Nephron progenitor cell (in vitro differentiated cells): ENCODE data around the gene CCDC92.
"Not testable (repeated sequence)": the region's sequence is repeated elsewhere in the genome, so short reads cannot be mapped to it uniquely, and the experiment has no call there.

ENCODE experiments used
- DNase-seq: peaks from one replicate; pipeline ENCODE4 v3.0.0; 2021
- H3K27ac Mint-ChIP-seq: 2 replicates; pipeline ENCODE4 v1.8.0; 2021; ENCODE audit warnings: mild to moderate bottlenecking, moderate library complexity, mixed read lengths
- H3K27me3 Mint-ChIP-seq: 2 replicates; pipeline ENCODE4 v1.8.0; 2021; ENCODE audit warnings: mild to moderate bottlenecking, low read depth, mixed read lengths; ENCODE audit not compliant: poor library complexity
- H3K36me3 Mint-ChIP-seq: 2 replicates; pipeline ENCODE4 v1.8.0; 2021; ENCODE audit warnings: low read depth, mixed read lengths
- H3K4me1 Mint-ChIP-seq: 2 replicates; pipeline ENCODE4 v1.8.0; 2021; ENCODE audit warnings: mixed read lengths
- H3K4me3 Mint-ChIP-seq: 2 replicates; pipeline ENCODE4 v1.8.0; 2021; ENCODE audit warnings: mild to moderate bottlenecking, moderate library complexity, mixed read lengths
- H3K9me3 Mint-ChIP-seq: 2 replicates; pipeline ENCODE4 v1.8.0; 2021; ENCODE audit warnings: mild to moderate bottlenecking, moderate library complexity, mixed read lengths
- CTCF ChIP-seq: fragments of 200-600 bp; sonication (generic); IDR thresholded peaks from 2 replicates; pipeline ENCODE4 v1.5.0; 2021; ENCODE audit warnings: antibody characterized with exemption

The CCDC92 gene

DNA sequence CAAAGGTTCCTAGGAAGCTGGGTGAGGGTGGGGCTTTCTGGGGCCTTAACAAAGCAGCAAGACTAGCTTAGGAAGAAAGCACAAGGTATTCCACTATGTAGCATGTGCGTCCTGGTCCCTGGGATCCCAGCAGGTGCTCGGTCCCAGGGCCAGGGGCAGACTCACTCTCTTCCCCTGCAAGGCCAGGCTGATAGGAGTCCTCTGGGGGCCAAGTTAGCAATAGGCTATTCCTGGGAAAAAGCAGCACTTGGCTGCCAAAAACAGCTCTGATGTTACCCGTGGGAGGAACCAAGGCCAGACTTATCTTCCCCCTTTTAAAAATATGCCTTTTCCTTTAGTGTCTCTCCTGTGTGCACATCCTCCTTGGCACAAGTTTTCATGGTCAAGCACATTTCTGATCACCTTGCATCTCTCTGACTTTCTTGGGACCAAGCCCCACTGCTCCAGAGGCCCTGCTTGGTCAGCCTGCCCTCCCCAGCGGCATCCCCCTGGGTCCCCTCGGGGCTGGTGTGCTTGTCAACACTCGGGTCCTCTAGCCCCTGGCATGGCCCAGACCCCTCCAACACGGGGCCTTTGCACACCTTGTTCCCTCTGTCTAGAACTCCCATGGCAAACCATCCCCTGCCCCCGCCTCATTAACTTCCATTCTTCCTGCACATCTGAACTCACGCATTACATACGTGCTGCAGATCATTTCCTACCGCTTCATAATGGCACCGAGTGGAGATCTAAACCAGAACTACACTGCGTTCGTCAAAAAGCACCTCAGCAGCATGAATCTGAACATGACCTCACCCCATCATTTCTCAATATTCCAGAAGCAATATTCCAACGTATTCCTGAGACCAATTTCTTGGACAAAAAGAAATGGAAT, 21.9 kb downstream of the CCDC92 start:
- peak overlapping the region; percentile 9 for H3K27ac Mint-ChIP-seq
- TF ChIP-seq CTCF: no peak
- no peak overlapping the region for H3K4me3 Mint-ChIP-seq
- peaks cover 46% of the 10 kb centered on the region for H3K4me1 Mint-ChIP-seq
- peaks cover 8% of the 10 kb centered on the region for H3K27me3 Mint-ChIP-seq
- DNase-seq: no peak
- peaks cover 34% of the 10 kb centered on the region for H3K36me3 Mint-ChIP-seq
- peaks cover 12% of the 10 kb centered on the region for H3K9me3 Mint-ChIP-seq

- Mint-ChIP-seq H3K27me3 (peaks cover 8% of the 10 kb centered on the region), H3K36me3 (peaks cover 39% of the 10 kb centered on the region), H3K9me3 (peaks cover 12% of the 10 kb centered on the region), H3K27ac (no peak overlapping the region), H3K4me3 (no peak overlapping the region), H3K4me1 (peaks cover 52% of the 10 kb centered on the region)
- DNase-seq: no peak
- TF ChIP-seq CTCF: no peak
Measured at GRCh38 chr12:123949770-123950165, 22.9 kb downstream of the CCDC92 start.

DNA sequence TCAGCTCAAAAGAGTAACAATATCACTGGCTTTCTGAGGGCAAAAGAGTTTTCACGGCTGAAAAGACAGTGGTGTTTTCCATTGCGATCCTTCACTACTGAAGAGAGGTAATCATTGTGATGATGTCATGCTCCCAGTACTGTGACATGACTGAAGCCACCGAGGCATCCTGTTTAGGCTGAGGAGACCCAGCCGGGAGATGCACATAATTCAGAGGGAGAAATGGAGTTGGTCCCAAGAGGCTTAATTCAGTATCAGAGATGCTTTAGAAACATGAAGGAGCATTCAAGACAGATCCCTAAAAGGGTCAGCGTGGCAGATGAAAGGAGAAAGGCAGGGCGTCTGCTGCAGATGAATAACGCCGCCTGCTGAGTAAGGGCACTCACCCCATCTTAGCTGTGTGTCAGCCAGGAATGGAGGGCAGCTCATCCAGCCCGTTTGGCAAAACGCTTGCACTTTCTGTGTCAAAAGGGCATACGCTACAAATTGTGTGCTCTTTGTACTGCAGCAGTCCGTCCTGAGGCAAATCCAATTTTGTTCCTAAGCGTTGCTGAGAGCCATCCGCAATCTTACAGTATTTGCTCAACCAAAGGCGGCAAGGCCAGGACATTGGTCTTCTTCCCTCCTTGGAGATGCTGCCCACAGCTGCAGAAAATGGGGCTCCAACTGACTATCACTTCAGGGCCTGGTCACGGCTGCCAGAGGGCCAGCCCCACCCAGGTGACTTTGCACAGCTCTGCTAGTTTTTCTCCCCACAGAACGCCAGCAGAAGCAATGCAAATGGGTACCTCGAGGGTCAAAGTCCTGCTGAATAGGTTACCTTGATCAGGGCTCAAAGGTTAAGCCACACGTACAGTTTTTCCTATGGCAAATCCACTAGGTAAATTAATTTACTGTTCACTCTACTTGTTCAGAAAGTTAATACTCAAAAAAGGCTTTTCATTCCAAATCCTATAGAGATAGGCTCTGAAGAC, 23.5 kb downstream of the CCDC92 start:
- no peak for TF ChIP-seq CTCF
- no peak for DNase-seq
- H3K4me1 Mint-ChIP-seq: peaks cover 59% of the 10 kb centered on the region
- H3K27ac Mint-ChIP-seq: peak overlapping the region; percentile 92
- peaks cover 12% of the 10 kb centered on the region for H3K9me3 Mint-ChIP-seq
- peaks cover 5% of the 10 kb centered on the region for H3K27me3 Mint-ChIP-seq
- no peak overlapping the region for H3K4me3 Mint-ChIP-seq
- H3K36me3 Mint-ChIP-seq: peaks cover 44% of the 10 kb centered on the region

DNA sequence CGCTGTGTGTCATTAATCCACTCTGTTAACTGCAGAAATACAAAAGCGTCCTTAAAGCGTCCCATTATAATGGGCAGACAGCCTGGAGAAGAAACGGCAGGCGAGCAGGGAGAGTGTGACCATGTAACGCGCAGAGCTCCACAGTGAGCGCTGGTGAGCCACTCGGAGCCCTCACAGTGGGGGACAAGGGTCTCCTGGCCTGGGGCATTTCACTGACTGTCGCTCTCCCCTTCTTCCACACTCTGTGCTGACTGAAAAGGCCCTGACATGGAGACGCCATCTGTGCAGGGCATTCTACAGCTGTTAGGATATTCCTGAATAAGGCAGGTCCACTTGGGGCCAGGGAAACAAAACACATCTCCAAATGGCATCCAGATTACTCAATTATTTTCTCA, 24.2 kb downstream of the CCDC92 start:
- H3K9me3 Mint-ChIP-seq: peaks cover 12% of the 10 kb centered on the region
- TF ChIP-seq CTCF: no peak
- peaks cover 59% of the 10 kb centered on the region for H3K4me1 Mint-ChIP-seq
- H3K27me3 Mint-ChIP-seq: peaks cover 5% of the 10 kb centered on the region
- peaks cover 44% of the 10 kb centered on the region for H3K36me3 Mint-ChIP-seq
- H3K4me3 Mint-ChIP-seq: no peak overlapping the region
- DNase-seq: no peak
- H3K27ac Mint-ChIP-seq: peak overlapping the region; percentile 92

GRCh38 chr12:123947531-123947930, 25.1 kb downstream of the CCDC92 start:
- Mint-ChIP-seq H3K36me3 (peaks cover 50% of the 10 kb centered on the region), H3K27ac (peak overlapping the region; percentile 97), H3K4me3 (peak overlapping the region; percentile 44), H3K4me1 (peaks cover 59% of the 10 kb centered on the region), H3K9me3 (peaks cover 12% of the 10 kb centered on the region)
- not testable (repeated sequence) for H3K27me3 Mint-ChIP-seq, DNase-seq

DNA sequence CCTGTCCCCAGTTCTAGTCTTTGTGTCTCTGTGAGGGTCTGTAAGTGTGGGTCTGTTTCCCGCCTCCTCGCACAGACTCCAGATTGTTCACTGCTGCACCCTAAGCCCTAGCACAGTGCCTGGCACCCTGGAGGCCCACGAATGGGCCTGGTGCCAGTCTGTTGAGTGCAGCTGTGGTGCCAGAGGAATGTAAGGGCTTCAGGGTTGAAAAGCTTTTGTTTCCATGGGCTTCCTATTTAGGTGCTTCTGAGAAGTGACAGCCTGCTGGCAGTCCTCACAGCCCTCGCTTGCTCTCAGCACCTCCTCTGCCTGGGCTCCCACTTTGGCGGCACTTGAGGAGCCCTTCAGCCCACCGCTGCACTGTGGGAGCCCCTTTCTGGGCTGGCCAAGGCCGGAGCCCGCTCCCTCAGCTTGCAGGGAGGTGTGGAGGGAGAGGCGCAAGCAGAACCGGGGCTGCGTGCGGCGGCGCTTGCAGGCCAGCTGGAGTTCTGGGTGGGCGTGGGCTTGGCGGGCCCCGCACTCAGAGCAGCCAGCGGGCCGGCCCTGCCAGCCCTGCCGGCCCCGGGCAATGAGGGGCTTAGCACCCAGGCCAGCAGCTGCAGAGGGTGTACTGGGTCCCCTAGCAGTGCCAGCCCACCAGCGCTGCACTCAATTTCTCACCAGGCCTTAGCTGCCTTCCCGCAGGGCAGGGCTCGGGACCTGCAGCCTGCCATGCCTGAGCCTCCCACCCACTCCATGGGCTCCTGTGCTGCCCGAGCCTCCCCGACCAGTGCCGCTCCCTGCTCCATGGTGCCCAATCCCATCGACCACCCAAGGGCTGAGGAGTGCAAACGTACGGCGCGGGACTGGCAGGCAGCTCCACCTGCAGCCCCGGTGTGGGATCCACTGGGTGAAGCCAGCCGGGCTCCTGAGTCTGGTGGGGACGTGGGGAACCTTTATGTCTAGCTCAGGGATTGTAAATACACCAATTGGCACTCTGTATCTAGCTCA, 25.8 kb downstream of the CCDC92 start:
- Mint-ChIP-seq H3K36me3 (peaks cover 57% of the 10 kb centered on the region), H3K4me1 (peaks cover 59% of the 10 kb centered on the region), H3K9me3 (peaks cover 12% of the 10 kb centered on the region)
- H3K4me3 Mint-ChIP-seq, DNase-seq, H3K27me3 Mint-ChIP-seq, H3K27ac Mint-ChIP-seq: not testable (repeated sequence)
